Thyroid gland (tissue), 4 donors: ENCODE measurements around the gene ARL10. TPM values are rescaled to one million over a fixed set of nuclear protein-coding genes. Genes with fewer than 3 reads are reported as not detected.
A peak's percentile ranks its signal among the peaks of the same experiment; 100 is the strongest.

Source experiments
- DNase-seq, 2 donors: peaks; one replicate each; pipeline ENCODE4 v3.0.0-alpha.2; 2019
- H3K27ac ChIP-seq, 3 donors: fragments of 200-600 bp; sonication (generic); 1 replicate in 2 of 3; 2 replicates in 1 of 3; pipeline ENCODE4 v1.5.1; 2016 to 2019; ENCODE audit warnings: mild to moderate bottlenecking in 1 of 3, moderate library complexity in 1 of 3
- H3K27me3 ChIP-seq: fragments of 200-600 bp; sonication (generic); one replicate; pipeline ENCODE4 v1.5.1; 2019
- H3K36me3 ChIP-seq, 2 donors: fragments of 200-600 bp; sonication (generic); one replicate each; pipeline ENCODE4 v1.5.1; 2016 to 2019
- H3K4me1 ChIP-seq, 2 donors: fragments of 200-600 bp; sonication (generic); one replicate each; pipeline ENCODE4 v1.5.1; 2017 to 2019
- H3K4me3 ChIP-seq, 3 donors: fragments of 200-600 bp; sonication (generic); replicated peaks in 1 of 3; 1 replicate in 2 of 3; 2 replicates in 1 of 3; pipeline ENCODE4 v1.5.1; 2016; ENCODE audit warnings: mild to moderate bottlenecking in 1 of 3
- H3K9me3 ChIP-seq: fragments of 200-600 bp; sonication (generic); one replicate; pipeline ENCODE4 v1.5.1; 2017
- CTCF ChIP-seq, 6 experiments: fragments of 200-600 bp in 3 of 6; fragments of 450-650 bp in 3 of 6; sonication (generic) in 3 of 6; IDR thresholded peaks; one replicate each; pipeline ENCODE4 v1.5.1; 2016 to 2019; ENCODE audit warnings: antibody characterized with exemption in 6 of 6, mild to moderate bottlenecking in 2 of 6, inconsistent platforms in 1 of 6, moderate library complexity in 1 of 6
- POLR2A ChIP-seq, 2 donors: fragments of 450-650 bp; IDR thresholded peaks; one replicate each; pipeline ENCODE4 v1.6.1; 2017; ENCODE audit warnings: antibody characterized with exemption in 2 of 2, mild to moderate bottlenecking in 2 of 2, moderate library complexity in 1 of 2
- WGBS, 2 donors: methylation state at CpG; one replicate each; pipeline ENCODE4 v1.1.5; 2017; 5-methylcytosine and 5-hydroxymethylcytosine counted together
- intact Hi-C: fragments of 100-400 bp; cut with DNase I; formaldehyde crosslinking; loops from one replicate; pipeline ENCODE4 v1.15.1; 2023
- total RNA-seq, 4 donors: library from RNA; depleted of rRNA; stranded (reverse); fragments of >200 nt; gene quantifications; one replicate each; pipeline ENCODE4 v1.2.3, GENCODE V29; 2016

Gene ARL10
- total RNA-seq, 4 donors from 2014 or later = 2.1 to 11.0 (median 2.8) TPM

- TF ChIP-seq CTCF (IDR thresholded peaks at IDR 0.05) (no peak), POLR2A (IDR thresholded peaks at IDR 0.05) (no peak)
- no peak for DNase-seq
- Histone ChIP-seq H3K9me3 (no peaks in the 10 kb centered on the region), H3K36me3 (peaks cover 20 to 24% of the 10 kb centered on the region in 2 donors), H3K4me3 (no peak overlapping the region), H3K27me3 (no peaks in the 10 kb centered on the region), H3K4me1 (peaks cover 8 to 11% of the 10 kb centered on the region in 2 donors), H3K27ac (no peak overlapping the region)
- 91 to 92% methylated on average over 9 of the region's 9 CpGs for WGBS, 2 donors
- intact Hi-C loops = no loop called here
Observed at GRCh38 chr5:176383961-176384360, 18.7 kb downstream of the ARL10 start.

DNA sequence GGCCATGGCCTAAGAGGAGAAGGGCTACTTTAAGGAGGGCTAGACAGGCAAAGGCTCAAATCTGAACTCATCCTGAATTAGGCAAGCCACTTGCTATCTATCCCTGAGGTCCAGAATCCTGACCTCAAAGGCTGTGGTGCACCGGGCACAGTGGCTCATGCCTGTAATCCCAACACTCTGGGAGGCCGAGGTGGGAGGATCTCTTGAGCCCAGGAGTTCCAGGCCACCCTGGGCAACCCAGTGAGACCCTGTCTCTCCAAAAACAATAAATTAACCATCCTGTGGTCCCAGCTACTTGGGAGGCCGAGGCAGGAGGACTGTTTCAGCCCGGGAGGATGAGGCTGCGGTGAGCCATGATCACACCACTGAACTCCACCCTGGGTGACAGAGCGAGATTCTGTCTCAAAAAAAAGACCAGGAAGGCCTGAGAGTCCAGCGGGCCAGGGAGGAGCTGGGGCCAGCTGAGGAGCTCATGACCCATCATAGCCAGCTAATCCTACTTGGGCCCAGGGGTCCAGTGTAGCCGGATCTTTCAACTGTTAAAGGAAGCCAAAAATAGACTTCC is 19.2 kb downstream of the ARL10 start:
- peaks cover 20 to 24% of the 10 kb centered on the region in 2 donors for H3K36me3 ChIP-seq
- no peak for TF ChIP-seq CTCF (IDR thresholded peaks at IDR 0.05)
- TF ChIP-seq POLR2A (IDR thresholded peaks at IDR 0.05) = no peak
- H3K27me3 ChIP-seq = no peaks in the 10 kb centered on the region
- H3K4me3 ChIP-seq = no peak overlapping the region
- intact Hi-C loops = no loop called here
- no peaks in the 10 kb centered on the region for H3K9me3 ChIP-seq
- 90 to 95% methylated on average over 6 to 8 of the region's 8 CpGs for WGBS, 2 donors
- H3K27ac ChIP-seq = no peak overlapping the region
- peaks cover 8 to 11% of the 10 kb centered on the region in 2 donors for H3K4me1 ChIP-seq
- no peak for DNase-seq

GRCh38 chr5:176384991-176385390 is 19.7 kb downstream of the ARL10 start:
- Histone ChIP-seq H3K9me3 (no peaks in the 10 kb centered on the region), H3K27ac (no peak overlapping the region), H3K4me1 (peaks cover 8 to 15% of the 10 kb centered on the region in 2 donors), H3K4me3 (no peak overlapping the region), H3K27me3 (no peaks in the 10 kb centered on the region), H3K36me3 (peaks cover 20 to 24% of the 10 kb centered on the region in 2 donors)
- intact Hi-C loops = no loop called here
- DNase-seq = no peak
- WGBS, 2 donors = 93 to 95% methylated on average over 12 of the region's 12 CpGs
- TF ChIP-seq POLR2A (IDR thresholded peaks at IDR 0.05) (no peak), CTCF (IDR thresholded peaks at IDR 0.05) (no peak)

DNA sequence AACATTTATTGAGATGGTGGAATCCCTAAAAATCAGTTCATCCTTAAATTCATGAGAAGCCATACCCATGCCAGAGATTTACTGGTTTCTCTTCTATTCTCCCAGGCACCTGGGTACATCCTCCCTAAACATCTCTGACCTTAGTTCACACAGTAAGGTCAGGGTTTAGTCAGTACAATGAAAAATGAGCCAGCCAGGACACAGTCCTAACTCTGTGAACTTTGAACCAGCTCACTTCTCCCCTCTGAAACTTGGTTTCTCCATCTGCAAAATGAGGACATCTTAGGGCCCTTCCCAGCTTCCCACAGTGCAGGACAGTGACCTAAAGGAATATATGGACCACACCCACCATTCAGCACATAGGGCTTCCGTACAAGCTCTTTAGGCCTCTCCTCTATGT is 21.2 kb downstream of the ARL10 start:
- WGBS, 2 donors = 80 to 82% methylated on average over 1 of the region's 1 CpG
- no peak for DNase-seq
- TF ChIP-seq POLR2A (IDR thresholded peaks at IDR 0.05) (no peak), CTCF (IDR thresholded peaks at IDR 0.05) (no peak)
- Histone ChIP-seq H3K4me3 (no peak overlapping the region), H3K9me3 (no peaks in the 10 kb centered on the region), H3K36me3 (peaks cover 20 to 24% of the 10 kb centered on the region in 2 donors), H3K27ac (no peak overlapping the region), H3K4me1 (peaks cover 8 to 19% of the 10 kb centered on the region in 2 donors), H3K27me3 (no peaks in the 10 kb centered on the region)
- intact Hi-C loops = no loop called here

DNA sequence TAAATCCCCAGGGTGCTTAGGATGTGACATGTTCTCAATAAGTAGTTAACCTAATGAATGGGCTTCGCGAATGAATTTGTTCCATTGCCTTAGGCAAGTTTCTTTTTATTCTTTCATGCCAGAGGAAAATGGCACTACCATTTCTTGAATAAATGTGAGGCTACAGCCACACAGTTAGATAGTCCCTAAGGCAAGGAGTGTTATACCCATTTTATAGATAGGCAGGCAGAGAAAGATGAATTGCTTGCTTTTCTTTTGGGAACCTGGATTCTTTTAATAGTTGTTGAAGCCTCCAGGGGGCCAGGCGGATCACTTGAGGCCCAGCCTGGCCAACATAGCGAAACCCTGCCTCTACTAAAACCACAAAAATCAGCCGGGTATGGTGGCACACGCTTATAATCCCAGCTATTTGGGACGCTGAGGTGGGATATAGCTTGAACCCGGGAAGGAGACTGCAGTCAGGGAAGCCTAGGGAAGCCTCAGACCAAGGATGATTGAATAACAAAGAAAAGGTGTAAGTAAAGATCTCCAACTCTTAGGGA is 22.2 kb downstream of the ARL10 start:
- DNase-seq = no peak
- H3K27ac ChIP-seq = no peak overlapping the region

More for the DNA sequence above, 22.2 kb downstream of the ARL10 start:
- H3K9me3 ChIP-seq = no peaks in the 10 kb centered on the region
- H3K4me3 ChIP-seq = peak overlapping the region; percentile 10 to 90 (median 60)
- peaks cover 8 to 19% of the 10 kb centered on the region in 2 donors for H3K4me1 ChIP-seq
- peaks cover 25 to 29% of the 10 kb centered on the region in 2 donors for H3K36me3 ChIP-seq
- no peaks in the 10 kb centered on the region for H3K27me3 ChIP-seq
- intact Hi-C loops = no loop called here
- TF ChIP-seq POLR2A (IDR thresholded peaks at IDR 0.05) (no peak), CTCF (IDR thresholded peaks at IDR 0.05) (no peak)
- 42% methylated on average over 8 of the region's 8 CpGs for WGBS, 2 donors
